Erythroblast (primary cell): ENCODE data around the gene ESYT2.

Source experiments
- GATA1 ChIP-seq: IDR thresholded peaks from 2 replicates; pipeline ENCODE4 v1.6.1; 2011; ENCODE audit warnings: low read depth, mild to moderate bottlenecking, control low read depth, low read length, moderate library complexity
- POLR2A ChIP-seq: IDR thresholded peaks from 2 replicates; pipeline ENCODE4 v1.6.1; 2011; ENCODE audit warnings: mild to moderate bottlenecking, low read length

DNA sequence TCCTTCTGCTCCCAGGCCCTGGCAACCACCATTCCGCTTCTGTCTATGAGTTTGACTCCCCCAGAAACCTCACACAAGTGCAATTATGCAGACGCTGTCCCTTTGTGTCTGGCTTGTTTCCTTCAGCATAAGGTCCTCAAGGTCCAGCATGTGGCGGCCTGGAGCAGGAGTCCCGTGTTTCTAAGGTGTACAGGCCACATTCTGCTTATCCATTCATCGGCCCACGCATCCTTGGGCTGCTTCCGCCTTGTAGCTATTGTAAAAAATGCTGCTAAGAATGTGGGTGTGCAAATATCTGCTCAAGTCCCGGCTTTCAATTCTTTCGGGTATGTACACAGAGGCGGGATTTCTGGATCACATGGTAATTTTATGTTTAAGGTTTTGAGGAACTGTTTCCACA is 38.2 kb downstream of the ESYT2 start:
- no peak for TF ChIP-seq POLR2A
- no peak for TF ChIP-seq GATA1
